SK-N-SH (cell line): ENCODE results near the gene ZXDB. TPM values are rescaled to one million over a fixed set of nuclear protein-coding genes. Genes with fewer than 3 reads are reported as not detected.
"Not testable (repeated sequence)": the region's sequence is repeated elsewhere in the genome, so short reads cannot be mapped to it uniquely, and the experiment has no call there.

Source experiments
- CTCF ChIA-PET: fragments of 300-600, 350-600 bp; formaldehyde crosslinking; extraction: SDS; loops from one replicate; lab custom pipeline; 2021; lab: Yijun Ruan, JAX
- POLR2A ChIA-PET: fragments of 350-600 bp; sonication (Branson Sonifier 250); formaldehyde crosslinking; extraction: SDS; loops from one replicate; lab custom pipeline; 2020; ENCODE audit warnings: antibody characterized with exemption, inconsistent platforms; lab: Yijun Ruan, JAX
- DNase-seq: peaks from one replicate; pipeline ENCODE4 v3.0.0; 2012
- H2AFZ ChIP-seq: fragments of 200-600 bp; sonication (generic); 2 replicates; pipeline ENCODE4 v1.8.1; 2016; ENCODE audit warnings: antibody characterized with exemption, mild to moderate bottlenecking, low read depth
- H3F3A ChIP-seq: fragments of 200-600 bp; sonication (generic); replicated peaks from 2 replicates; pipeline ENCODE3; 2016; ENCODE audit warnings: antibody characterized with exemption, mild to moderate bottlenecking; ENCODE audit not compliant: insufficient read depth
- H3K27ac ChIP-seq, 2 experiments: fragments of 200-500 bp in 1 of 2; fragments of 200-600 bp in 1 of 2; sonication (Bioruptor generic) in 1 of 2; sonication (generic), shearing (Covaris generic) in 1 of 2; 2 replicates each; pipeline versions ENCODE4 v1.5.1 to v1.6.1; 2014 to 2016; ENCODE audit warnings: low read depth in 2 of 2, inconsistent platforms in 1 of 2, low read length in 1 of 2, mild to moderate bottlenecking in 1 of 2, mixed read lengths in 1 of 2
- H3K27me3 ChIP-seq: fragments of 200-600 bp; sonication (generic), shearing (Covaris generic); 2 replicates; pipeline ENCODE4 v1.6.1; 2016; ENCODE audit warnings: mixed run types; ENCODE audit not compliant: insufficient read depth
- H3K36me3 ChIP-seq, 2 experiments: fragments of 200-500 bp in 1 of 2; fragments of 200-600 bp in 1 of 2; sonication (Bioruptor generic) in 1 of 2; sonication (generic) in 1 of 2; replicated peaks in 1 of 2; 2 replicates each; pipeline versions ENCODE3 to v1.5.1; 2014 to 2016; ENCODE audit warnings: low read length in 1 of 2, mild to moderate bottlenecking in 1 of 2; ENCODE audit not compliant: insufficient read depth in 2 of 2, control insufficient read depth in 1 of 2
- H3K4me1 ChIP-seq, 2 experiments: fragments of 200-500 bp in 1 of 2; fragments of 200-600 bp in 1 of 2; sonication (Bioruptor generic) in 1 of 2; sonication (generic), shearing (Covaris generic) in 1 of 2; 2 replicates each; pipeline versions ENCODE4 v1.5.1 to v1.6.1; 2014 to 2016; ENCODE audit warnings: low read depth in 1 of 2, low read length in 1 of 2, mixed run types in 1 of 2; ENCODE audit not compliant: insufficient read depth in 2 of 2, control insufficient read depth in 1 of 2
- H3K4me2 ChIP-seq: fragments of 200-600 bp; sonication (generic), shearing (Covaris generic); 2 replicates; pipeline ENCODE4 v1.6.1; 2017; ENCODE audit warnings: mixed run types
- H3K4me3 ChIP-seq, 2 experiments: fragments of 200-500 bp in 1 of 2; fragments of 200-600 bp in 1 of 2; sonication (Bioruptor generic) in 1 of 2; sonication (generic), shearing (Covaris generic) in 1 of 2; 2 replicates each; pipeline versions ENCODE4 v1.5.1 to v1.8.1; 2014 to 2016; ENCODE audit warnings: low read depth in 2 of 2, inconsistent platforms in 1 of 2, low read length in 1 of 2, mild to moderate bottlenecking in 1 of 2, mixed read lengths in 1 of 2, moderate library complexity in 1 of 2
- H3K79me2 ChIP-seq: fragments of 200-600 bp; sonication (generic); 2 replicates; pipeline ENCODE4 v1.8.1; 2017; ENCODE audit warnings: mild to moderate bottlenecking; ENCODE audit not compliant: insufficient read depth
- H3K9ac ChIP-seq: fragments of 200-600 bp; sonication (generic); 2 replicates; pipeline ENCODE4 v1.6.1; 2017; ENCODE audit warnings: mixed run types
- H3K9me2 ChIP-seq: fragments of 200-600 bp; sonication (generic); 2 replicates; pipeline ENCODE4 v1.6.1; 2017; ENCODE audit warnings: mixed run types
- H3K9me3 ChIP-seq: fragments of 200-600 bp; sonication (generic); 2 replicates; pipeline ENCODE4 v1.6.1; 2017; ENCODE audit warnings: mixed run types, mild to moderate bottlenecking, moderate library complexity
- H4K20me1 ChIP-seq: fragments of 200-600 bp; sonication (generic); 2 replicates; pipeline ENCODE4 v1.6.1; 2017; ENCODE audit warnings: mild to moderate bottlenecking, mixed run types; ENCODE audit not compliant: insufficient read depth
- EP300 ChIP-seq, 2 experiments: IDR thresholded peaks; 2 replicates each; pipeline versions ENCODE4 v1.4.0 to v1.6.1; 2012; ENCODE audit warnings: borderline replicate concordance in 1 of 2, low read depth in 1 of 2, low read length in 1 of 2
- EZH2phosphoT487 ChIP-seq: fragments of 200-600 bp; sonication (generic); IDR thresholded peaks from 2 replicates; pipeline ENCODE4 v1.6.1; 2017; ENCODE audit warnings: low read depth, mixed run types, mild to moderate bottlenecking, antibody characterized with exemption, moderate library complexity, borderline replicate concordance
- FOSL2 ChIP-seq: IDR thresholded peaks from 2 replicates; pipeline ENCODE4 v1.4.0; 2012; ENCODE audit warnings: low read depth, mild to moderate bottlenecking, moderate library complexity, borderline replicate concordance
- FOXM1 ChIP-seq: IDR thresholded peaks from 2 replicates; pipeline ENCODE4 v1.4.0; 2012; ENCODE audit warnings: low read depth, mild to moderate bottlenecking
- JUND ChIP-seq: IDR thresholded peaks from 2 replicates; pipeline ENCODE4 v1.4.0; 2012
- NRF1 ChIP-seq: IDR thresholded peaks from 2 replicates; pipeline ENCODE4 v1.6.1; 2012; ENCODE audit warnings: low read depth, mild to moderate bottlenecking, low read length
- PBX3 ChIP-seq: IDR thresholded peaks from 2 replicates; pipeline ENCODE4; 2012
- RFX5 ChIP-seq: IDR thresholded peaks from 2 replicates; pipeline ENCODE4 v1.6.1; 2012; ENCODE audit warnings: mild to moderate bottlenecking, improper control_type of control experiment, low read length
- RXRA ChIP-seq: IDR thresholded peaks from 2 replicates; pipeline ENCODE4 v1.4.0; 2012; ENCODE audit warnings: low read depth, mild to moderate bottlenecking, borderline replicate concordance
- SMC3 ChIP-seq: IDR thresholded peaks from 2 replicates; pipeline ENCODE4 v1.6.1; 2012; ENCODE audit warnings: low read depth, low read length, improper control_type of control experiment
- USF2 ChIP-seq: fragments of 150-350 bp; IDR thresholded peaks from 2 replicates; pipeline ENCODE4 v1.6.1; 2017; ENCODE audit warnings: antibody characterized with exemption, low read length, low read depth, borderline replicate concordance
- YY1 ChIP-seq: IDR thresholded peaks from 2 replicates; pipeline ENCODE4 v1.4.0; 2012; ENCODE audit warnings: low read depth, mild to moderate bottlenecking
- WGBS: methylation state at CpG from one replicate; pipeline ENCODE4 v1.1.6; 2017; ENCODE audit warnings: low lambda C conversion rate; 5-methylcytosine and 5-hydroxymethylcytosine counted together
- polyA plus RNA-seq, 3 experiments: library from polyadenylated mRNA; depleted of rRNA; stranded (reverse); fragments of >200 nt; gene quantifications; 2 replicates each; pipeline ENCODE4 v1.2.3, GENCODE V29; 2012
- TF ChIP-seq, protein P1 (sequence below): IDR thresholded peaks from 2 replicates; pipeline ENCODE4 v1.4.0; 2012; ENCODE audit warnings: low read depth, borderline replicate concordance

ZXDB gene
- polyA plus RNA-seq (2012; rRNA removed) = 1.7 and 2.1 TPM in 2 replicates
- 2.1 TPM in 2 replicates for polyA plus RNA-seq (2012; cell fraction: cytosol; rRNA removed)
- 1.1 and 1.6 TPM in 2 replicates for polyA plus RNA-seq (2012; cell fraction: nucleus; rRNA removed)

GRCh38 chrX:57591284-57592159 lies at the start of gene ZXDB:
TSS of gene ZXDB (plus strand) at chrX:57592011. CDS start at chrX:57592049, 38 bp downstream.
- Histone ChIP-seq H2AFZ (peak within 1 kb of the TSS; percentile 75), H4K20me1 (peaks cover 16% of the 10 kb centered on the region; the same call in 1 of the 2 replicates), H3F3A (peaks cover 18% of the 10 kb centered on the region), H3K4me2 (peak within 1 kb of the TSS; percentile 73), H3K27ac (peak within 1 kb of the TSS; percentile 60 to 68), H3K4me3 (peak within 1 kb of the TSS; percentile 58 to 64), H3K9ac (peak within 1 kb of the TSS; percentile 72)
- H3K4me1 ChIP-seq, H3K9me2 ChIP-seq, CTCF ChIA-PET, POLR2A ChIA-PET, H3K27me3 ChIP-seq, H3K36me3 ChIP-seq, H3K9me3 ChIP-seq, H3K79me2 ChIP-seq: not testable (repeated sequence)
- 11% methylated on average over 14 of the region's 39 CpGs for WGBS
- DNase-seq = peak; percentile 7

GRCh38 chrX:57565198-57565597 lies 26.6 kb upstream of the ZXDB start:
- H2AFZ ChIP-seq = no peak overlapping the region
- H3K27ac ChIP-seq = no peak overlapping the region
- H3K36me3 ChIP-seq = no peaks in the 10 kb centered on the region
- ChIA-PET POLR2A (no interaction called here), CTCF (interaction anchor here (1.0 kb wide), 1 partner anchor 18 kb away, joined by 3 read pairs; no protein-coding TSS in a partner anchor)
- H4K20me1 ChIP-seq = no peaks in the 10 kb centered on the region
- no peak for DNase-seq
- H3K4me3 ChIP-seq = no peak overlapping the region
- no peak for TF ChIP-seq NRF1
- TF ChIP-seq FOXM1 = no peak
- no peak for TF ChIP-seq EZH2phosphoT487
- no peak for TF ChIP-seq RXRA
- no peak for TF ChIP-seq SMC3
- no peak for TF ChIP-seq JUND
- no peak for TF ChIP-seq YY1
- no peak for TF ChIP-seq PBX3
- TF ChIP-seq USF2 = no peak
- TF ChIP-seq FOSL2 = no peak
- no peak for TF ChIP-seq EP300 (IDR thresholded peaks at IDR 0.05; ENCODE audit: borderline replicate concordance in 1 of 2, low read depth in 1 of 2, low read length in 1 of 2)
- TF ChIP-seq, protein P1, sequence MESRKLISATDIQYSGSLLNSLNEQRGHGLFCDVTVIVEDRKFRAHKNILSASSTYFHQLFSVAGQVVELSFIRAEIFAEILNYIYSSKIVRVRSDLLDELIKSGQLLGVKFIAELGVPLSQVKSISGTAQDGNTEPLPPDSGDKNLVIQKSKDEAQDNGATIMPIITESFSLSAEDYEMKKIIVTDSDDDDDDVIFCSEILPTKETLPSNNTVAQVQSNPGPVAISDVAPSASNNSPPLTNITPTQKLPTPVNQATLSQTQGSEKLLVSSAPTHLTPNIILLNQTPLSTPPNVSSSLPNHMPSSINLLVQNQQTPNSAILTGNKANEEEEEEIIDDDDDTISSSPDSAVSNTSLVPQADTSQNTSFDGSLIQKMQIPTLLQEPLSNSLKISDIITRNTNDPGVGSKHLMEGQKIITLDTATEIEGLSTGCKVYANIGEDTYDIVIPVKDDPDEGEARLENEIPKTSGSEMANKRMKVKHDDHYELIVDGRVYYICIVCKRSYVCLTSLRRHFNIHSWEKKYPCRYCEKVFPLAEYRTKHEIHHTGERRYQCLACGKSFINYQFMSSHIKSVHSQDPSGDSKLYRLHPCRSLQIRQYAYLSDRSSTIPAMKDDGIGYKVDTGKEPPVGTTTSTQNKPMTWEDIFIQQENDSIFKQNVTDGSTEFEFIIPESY = no peak
- no peak for TF ChIP-seq RFX5
- no peak overlapping the region for H3K4me2 ChIP-seq
- no peaks in the 10 kb centered on the region for H3K9me3 ChIP-seq
- no peaks in the 10 kb centered on the region for H3K4me1 ChIP-seq
- H3K27me3 ChIP-seq = no peaks in the 10 kb centered on the region
- H3F3A ChIP-seq = no peaks in the 10 kb centered on the region
- H3K9me2 ChIP-seq = no peaks in the 10 kb centered on the region
- no peak overlapping the region for H3K9ac ChIP-seq
- H3K79me2 ChIP-seq = no peaks in the 10 kb centered on the region
- WGBS = 0% methylated on average over 2 of the region's 4 CpGs
